IMR-90 (cell line): Measurements from ENCODE around the gene NDST3. TPM values are rescaled to one million over a fixed set of nuclear protein-coding genes. Genes with fewer than 3 reads are reported as not detected.

Experiments used
- ATAC-seq: fragments of 200-7000 bp; cut with Tn5 transposase; 2 replicates; pipeline ENCODE4 v1.9.1; 2020; ENCODE audit warnings: low read depth, mild to moderate bottlenecking, moderate library complexity
- BruUV-seq: library from RNA; stranded (reverse); fragments of 400-500 nt; replicated peaks from 2 replicates; lab custom pipeline; 2021; lab: Mats Ljungman, UMichigan
- CTCF ChIA-PET: fragments of 300-600 bp; formaldehyde crosslinking; extraction: SDS; loops from one replicate; lab custom pipeline; 2021; ENCODE audit warnings: antibody characterized with exemption; lab: Yijun Ruan, JAX
- POLR2A ChIA-PET: fragments of 300-600 bp; sonication (Branson Sonifier 250); formaldehyde crosslinking; loops from one replicate; lab custom pipeline; 2022; ENCODE audit warnings: antibody characterized with exemption; ENCODE audit not compliant: unreplicated experiment; lab: Charles Lee
- DNase-seq: peaks from one replicate; pipeline ENCODE4 v3.0.0; 2013
- H2AFZ ChIP-seq: replicated peaks from 2 replicates; pipeline ENCODE3; 2013; ENCODE audit warnings: low read length, mild to moderate bottlenecking; ENCODE audit not compliant: poor library complexity
- H2AK5ac ChIP-seq: 2 replicates; pipeline ENCODE4 v1.6.1; 2013; ENCODE audit warnings: low read depth, low read length, inconsistent platforms
- H2AK9ac ChIP-seq: replicated peaks from 2 replicates; pipeline ENCODE3; 2013; ENCODE audit warnings: mild to moderate bottlenecking, low read depth, low read length, moderate library complexity; ENCODE audit not compliant: poor library complexity
- H2BK120ac ChIP-seq: 2 replicates; pipeline ENCODE4 v1.6.1; 2013; ENCODE audit warnings: low read depth, low read length, inconsistent platforms
- H2BK15ac ChIP-seq: 3 replicates; pipeline ENCODE4 v1.6.1; 2013; ENCODE audit warnings: low read depth, low read length, inconsistent platforms
- H2BK20ac ChIP-seq: 2 replicates; pipeline ENCODE4 v1.6.1; 2013; ENCODE audit warnings: low read depth, mild to moderate bottlenecking, inconsistent platforms, low read length, moderate library complexity
- H2BK5ac ChIP-seq: 2 replicates; pipeline ENCODE4 v1.6.1; 2013; ENCODE audit warnings: mild to moderate bottlenecking, low read depth, low read length, inconsistent platforms; ENCODE audit not compliant: poor library complexity, severe bottlenecking
- H3K14ac ChIP-seq: replicated peaks from 2 replicates; pipeline ENCODE4 v1.6.1; 2013; ENCODE audit warnings: low read depth, low read length, inconsistent platforms
- H3K18ac ChIP-seq: 2 replicates; pipeline ENCODE4 v1.6.1; 2013; ENCODE audit warnings: low read depth, low read length, control low read depth
- H3K23ac ChIP-seq: 2 replicates; pipeline ENCODE4 v1.6.1; 2013; ENCODE audit warnings: low read depth, low read length, inconsistent platforms
- H3K27ac ChIP-seq: 2 replicates; pipeline ENCODE4 v1.5.1; 2013; ENCODE audit warnings: mild to moderate bottlenecking, control low read depth, low read length; ENCODE audit not compliant: insufficient read depth
- H3K27me3 ChIP-seq: 2 replicates; pipeline ENCODE4 v1.6.1; 2013; ENCODE audit warnings: low read length; ENCODE audit not compliant: control insufficient read depth, insufficient read depth
- H3K36me3 ChIP-seq: 2 replicates; pipeline ENCODE4 v1.6.1; 2013; ENCODE audit warnings: low read length, mixed read lengths; ENCODE audit not compliant: control insufficient read depth, insufficient read depth
- H3K4ac ChIP-seq: 2 replicates; pipeline ENCODE4 v1.6.1; 2013; ENCODE audit warnings: low read depth, low read length, inconsistent platforms
- H3K4me1 ChIP-seq: 2 replicates; pipeline ENCODE4 v1.6.1; 2013; ENCODE audit warnings: low read length, mixed read lengths; ENCODE audit not compliant: control insufficient read depth, insufficient read depth
- H3K4me2 ChIP-seq: 2 replicates; pipeline ENCODE4 v1.6.1; 2013; ENCODE audit warnings: low read depth, mild to moderate bottlenecking, control low read depth, low read length, moderate library complexity
- H3K4me3 ChIP-seq: 2 replicates; pipeline ENCODE4 v1.5.1; 2013; ENCODE audit warnings: low read depth, mild to moderate bottlenecking, control low read depth, low read length, moderate library complexity; ENCODE audit not compliant: insufficient read depth
- H3K56ac ChIP-seq: 2 replicates; pipeline ENCODE4 v1.6.1; 2013; ENCODE audit warnings: low read length, inconsistent platforms; ENCODE audit not compliant: insufficient read depth; ENCODE audit errors: extremely low read depth
- H3K79me1 ChIP-seq, 2 experiments: 2 replicates each; pipeline ENCODE4 v1.6.1; 2013; ENCODE audit warnings: low read length in 2 of 2, inconsistent platforms in 1 of 2, low read depth in 1 of 2
- H3K9ac ChIP-seq: 2 replicates; pipeline ENCODE4 v1.6.1; 2013; ENCODE audit warnings: low read depth, low read length, control low read depth
- H3K9me1 ChIP-seq: 2 replicates; pipeline ENCODE4 v1.6.1; 2013; ENCODE audit warnings: low read length, inconsistent platforms; ENCODE audit not compliant: insufficient read depth
- H3K9me3 ChIP-seq: 2 replicates; pipeline ENCODE4 v1.6.1; 2013; ENCODE audit warnings: low read length; ENCODE audit not compliant: control insufficient read depth, insufficient read depth
- H4K20me1 ChIP-seq: 2 replicates; pipeline ENCODE4 v1.6.1; 2013; ENCODE audit warnings: low read length, inconsistent platforms; ENCODE audit not compliant: insufficient read depth
- H4K5ac ChIP-seq: 2 replicates; pipeline ENCODE4 v1.6.1; 2013; ENCODE audit warnings: mild to moderate bottlenecking, low read depth, low read length, control low read depth
- H4K8ac ChIP-seq, 2 experiments: 2 replicates each; pipeline ENCODE4 v1.6.1; 2013; ENCODE audit warnings: low read depth in 2 of 2, low read length in 2 of 2, control low read depth in 1 of 2, inconsistent platforms in 1 of 2
- H4K91ac ChIP-seq: 2 replicates; pipeline ENCODE4 v1.6.1; 2013; ENCODE audit warnings: low read depth, low read length, inconsistent platforms; ENCODE audit not compliant: insufficient read depth
- ELK1 ChIP-seq: fragments of 150-350 bp; IDR thresholded peaks from 2 replicates; pipeline ENCODE4 v1.6.1; 2016; ENCODE audit warnings: low read depth, mild to moderate bottlenecking, low read length, moderate library complexity, borderline replicate concordance
- FOS ChIP-seq: fragments of 150-350 bp; IDR thresholded peaks from 2 replicates; pipeline ENCODE4 v1.6.1; 2016; ENCODE audit warnings: low read depth, low read length
- WGBS, 2 experiments: methylation state at CpG; one replicate each; pipeline versions ENCODE4 v1.1.5 to v1.1.7; 2013; ENCODE audit warnings: missing lambda C conversion rate in 2 of 2; ENCODE audit not compliant: insufficient read length in 1 of 2; ENCODE audit errors: extremely low coverage in 2 of 2; 5-methylcytosine and 5-hydroxymethylcytosine counted together
- dilution Hi-C: fragments of 300-500 bp; cut with HindIII; formaldehyde crosslinking; loops from one replicate; pipeline ENCODE4 v1.14.3; 2018; ENCODE audit warnings: low sequenced_read_pairs; ENCODE audit not compliant: unreplicated experiment
- in situ Hi-C: fragments of 300-500 bp; cut with MboI; formaldehyde crosslinking; loops from 3 replicates; pipeline ENCODE4 v1.14.3; 2019; ENCODE audit warnings: low sequenced_read_pairs, inconsistent platforms, mixed read lengths
- intact Hi-C: fragments of 100-400 bp; cut with micrococcal nuclease; formaldehyde crosslinking; loops from 2 replicates; pipeline ENCODE4 v1.10.0; 2022
- polyA plus RNA-seq, 3 experiments: library from polyadenylated mRNA; depleted of rRNA; stranded (reverse); fragments of >200 nt; gene quantifications; 2 replicates each; pipeline ENCODE4 v1.2.3, GENCODE V29; 2012; ENCODE audit warnings: low replicate concordance in 1 of 3
- total RNA-seq: library from RNA; depleted of rRNA; stranded (reverse); fragments of >200 nt; gene quantifications from 2 replicates; pipeline ENCODE4 v1.2.3, GENCODE V29; 2012

NDST3 gene
- total and polyA plus RNA-seq, 2 of the 4 experiments (the other 2 are of a cell fraction) = 0.10 to 0.18 TPM

- H3K27me3 ChIP-seq = no peaks in the 10 kb centered on the region
- H2BK15ac ChIP-seq = no peak overlapping the region
- no peak overlapping the region for H3K18ac ChIP-seq
- H2BK5ac ChIP-seq = no peak overlapping the region
- no peak overlapping the region for H4K5ac ChIP-seq
- no peaks in the 10 kb centered on the region for H3K9me3 ChIP-seq
- dilution Hi-C loops (no loop called here), in situ Hi-C loops (no loop called here), intact Hi-C loops (no loop called here)
- no peaks in the 10 kb centered on the region for H3K36me3 ChIP-seq
- no peak overlapping the region for H4K8ac ChIP-seq
- H2AK9ac ChIP-seq = no peak overlapping the region
- H3K27ac ChIP-seq = no peak overlapping the region
- POLR2A ChIA-PET = no interaction called here
- CTCF ChIA-PET = no interaction called here
- no peak overlapping the region for H3K9ac ChIP-seq
- no peaks in the 10 kb centered on the region for H3K79me1 ChIP-seq
- WGBS, 2 experiments = 86% methylated on average over 1 of the region's 2 CpGs; no CpG with 5 or more reads in 1 of the 2 experiments
- H4K91ac ChIP-seq = no peak overlapping the region
- H3K4ac ChIP-seq = no peak overlapping the region
- no peak overlapping the region for H2BK120ac ChIP-seq
- H2AFZ ChIP-seq = no peak overlapping the region
- H3K56ac ChIP-seq = no peak overlapping the region
- DNase-seq = peak; percentile 21
- no peak overlapping the region for H3K4me2 ChIP-seq
- no peak overlapping the region for H2AK5ac ChIP-seq
- no peak overlapping the region for H3K23ac ChIP-seq
- H2BK20ac ChIP-seq = no peak overlapping the region
- no peak overlapping the region for H3K4me3 ChIP-seq
- no peak overlapping the region for H3K14ac ChIP-seq
- no peaks in the 10 kb centered on the region for H4K20me1 ChIP-seq
- no peaks in the 10 kb centered on the region for H3K4me1 ChIP-seq
- no TSS peak for BruUV-seq
- TF ChIP-seq FOS (no peak), ELK1 (no peak)
- no peaks in the 10 kb centered on the region for H3K9me1 ChIP-seq
- peak; percentile 53 for ATAC-seq
Observed at GRCh38 chr4:118112117-118113046, 78.1 kb downstream of the NDST3 start.
